SJCRH30 (cell line): Measurements from ENCODE around the gene ARL13B. TPM values are rescaled to one million over a fixed set of nuclear protein-coding genes. Genes with fewer than 3 reads are reported as not detected.

ENCODE experiments used
- DNase-seq, 2 experiments: peaks; one replicate each; pipeline ENCODE4 v3.0.0-alpha.2; 2015 to 2020
- H3K27ac ChIP-seq: fragments of 250-450 bp; sonication (Bioruptor Pico); 2 replicates; pipeline ENCODE4 v1.5.1; 2020; ENCODE audit warnings: mild to moderate bottlenecking, moderate library complexity
- H3K27me3 ChIP-seq: fragments of 250-450 bp; sonication (Bioruptor Pico); 2 replicates; pipeline ENCODE4 v1.5.1; 2020; ENCODE audit warnings: mild to moderate bottlenecking, moderate library complexity
- H3K36me3 ChIP-seq: fragments of 250-450 bp; sonication (Bioruptor Pico); 2 replicates; pipeline ENCODE4 v1.5.1; 2020; ENCODE audit warnings: mild to moderate bottlenecking, moderate library complexity
- H3K4me1 ChIP-seq: fragments of 250-450 bp; sonication (Bioruptor Pico); 2 replicates; pipeline ENCODE4 v1.5.1; 2020; ENCODE audit warnings: mild to moderate bottlenecking, moderate library complexity
- H3K4me3 ChIP-seq: fragments of 250-450 bp; sonication (Bioruptor Pico); 2 replicates; pipeline ENCODE4 v1.5.1; 2020; ENCODE audit warnings: mild to moderate bottlenecking, moderate library complexity
- H3K9me3 ChIP-seq: fragments of 250-450 bp; sonication (Bioruptor Pico); replicated peaks from 2 replicates; pipeline ENCODE4 v1.5.1; 2020; ENCODE audit warnings: mild to moderate bottlenecking, moderate library complexity
- total RNA-seq: library from RNA; depleted of rRNA; stranded (reverse); fragments of >200 nt; shearing (Covaris generic); gene quantifications from 2 replicates; pipeline ENCODE4 v1.2.3, GENCODE V29; 2014; rRNA removed

ARL13B gene
- total RNA-seq, 1 experiment from 2014 or later: 33.2 TPM

- H3K9me3 ChIP-seq: no peaks in the 10 kb centered on the region
- H3K27me3 ChIP-seq: no peaks in the 10 kb centered on the region
- no peak overlapping the region for H3K27ac ChIP-seq
- H3K4me3 ChIP-seq: no peak overlapping the region
- DNase-seq: no peak
- peaks cover 6% of the 10 kb centered on the region for H3K4me1 ChIP-seq
- H3K36me3 ChIP-seq: peaks cover 14% of the 10 kb centered on the region
These were observed 109.2 kb downstream of the ARL13B start for GRCh38 chr3:94089126-94089525.

GRCh38 chr3:94092086-94092485 is 112.1 kb downstream of the ARL13B start:
- Histone ChIP-seq H3K9me3 (no peaks in the 10 kb centered on the region), H3K4me3 (no peak overlapping the region), H3K36me3 (peaks cover 5% of the 10 kb centered on the region), H3K4me1 (peaks cover 3% of the 10 kb centered on the region), H3K27me3 (no peaks in the 10 kb centered on the region), H3K27ac (no peak overlapping the region)
- DNase-seq: no peak

- Histone ChIP-seq H3K27me3 (no peaks in the 10 kb centered on the region), H3K27ac (no peak overlapping the region), H3K9me3 (no peaks in the 10 kb centered on the region), H3K36me3 (peaks cover 5% of the 10 kb centered on the region), H3K4me1 (no peaks in the 10 kb centered on the region), H3K4me3 (no peak overlapping the region)
- DNase-seq: no peak
These were observed 113.2 kb downstream of the ARL13B start for GRCh38 chr3:94093151-94093550.

GRCh38 chr3:94095111-94095510 is 115.2 kb downstream of the ARL13B start:
- no peak overlapping the region for H3K27ac ChIP-seq
- H3K36me3 ChIP-seq: peaks cover 13% of the 10 kb centered on the region; the same call in 1 of the 2 replicates
- no peaks in the 10 kb centered on the region for H3K4me1 ChIP-seq
- no peaks in the 10 kb centered on the region for H3K27me3 ChIP-seq
- H3K9me3 ChIP-seq: no peaks in the 10 kb centered on the region
- DNase-seq: no peak
- no peak overlapping the region for H3K4me3 ChIP-seq

DNA sequence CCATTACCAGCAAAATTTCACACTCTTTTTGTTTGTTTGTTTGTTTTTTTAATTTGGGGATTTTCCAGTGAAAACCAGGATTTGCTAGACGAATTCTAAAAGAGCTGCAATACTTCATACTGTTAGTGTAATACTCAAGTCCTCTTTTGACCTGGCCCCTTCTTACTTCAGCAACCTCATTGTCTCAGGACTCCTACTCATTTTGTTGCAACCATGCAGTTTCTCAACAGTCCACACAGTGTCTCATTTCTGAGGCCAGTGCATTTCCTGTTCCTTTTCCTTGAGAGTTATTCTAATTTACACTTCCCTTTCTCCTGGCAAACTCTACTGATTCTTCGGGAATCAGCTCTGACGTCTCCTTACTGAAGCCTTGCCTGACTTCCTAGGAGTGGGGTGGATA is 118.5 kb downstream of the ARL13B start:
- H3K9me3 ChIP-seq: no peaks in the 10 kb centered on the region
- no peaks in the 10 kb centered on the region for H3K4me1 ChIP-seq
- peaks cover 13% of the 10 kb centered on the region; the same call in 1 of the 2 replicates for H3K36me3 ChIP-seq
- no peak overlapping the region for H3K27ac ChIP-seq
- no peaks in the 10 kb centered on the region for H3K27me3 ChIP-seq
- no peak for DNase-seq
- no peak overlapping the region for H3K4me3 ChIP-seq

DNA sequence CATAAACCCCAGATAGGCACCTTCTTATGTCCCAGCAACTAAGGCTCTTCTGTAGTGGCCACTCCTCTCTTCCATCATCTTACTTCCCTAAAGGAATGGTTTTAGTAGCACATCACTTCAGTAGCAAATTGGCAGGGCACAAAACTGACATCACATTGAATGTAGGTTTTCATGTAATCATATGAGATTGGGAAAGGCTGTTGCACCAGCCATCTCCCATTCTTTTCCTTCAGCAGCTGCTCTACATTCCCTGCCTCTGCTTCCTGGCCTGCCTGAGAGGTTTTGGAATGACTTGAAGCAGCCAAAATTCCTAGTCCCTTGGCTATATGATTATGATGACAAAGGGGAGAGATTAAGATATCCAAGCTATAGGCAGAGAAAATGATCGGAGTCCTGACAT is 119.4 kb downstream of the ARL13B start:
- no peak for DNase-seq

GRCh38 chr3:94101860-94102259 is 121.9 kb downstream of the ARL13B start:
- H3K27me3 ChIP-seq: no peaks in the 10 kb centered on the region
- H3K9me3 ChIP-seq: no peaks in the 10 kb centered on the region
- H3K27ac ChIP-seq: no peak overlapping the region
- no peak overlapping the region for H3K4me3 ChIP-seq
- peaks cover 14% of the 10 kb centered on the region; the same call in 1 of the 2 replicates for H3K36me3 ChIP-seq
- no peaks in the 10 kb centered on the region for H3K4me1 ChIP-seq
- no peak for DNase-seq

More for the DNA sequence above, 119.4 kb downstream of the ARL13B start:
- Histone ChIP-seq H3K9me3 (no peaks in the 10 kb centered on the region), H3K27me3 (no peaks in the 10 kb centered on the region), H3K4me3 (no peak overlapping the region), H3K36me3 (peaks cover 13% of the 10 kb centered on the region; the same call in 1 of the 2 replicates), H3K4me1 (no peaks in the 10 kb centered on the region), H3K27ac (no peak overlapping the region)

Other genes with a start within 250 kb of the ARL13B start
- gene PROS1, start 6.3 kb upstream of the ARL13B start, total RNA-seq: 3.7 and 3.9 TPM in 2 replicates
- gene STX19, start 48.4 kb downstream of the ARL13B start, total RNA-seq: not detected in 2 replicates
- gene DHFR2, start 82.8 kb downstream of the ARL13B start, total RNA-seq: 3.4 TPM in 2 replicates
- gene NSUN3, start 82.9 kb downstream of the ARL13B start, total RNA-seq: 10.1 and 16.4 TPM in 2 replicates